ENCODE results near the gene MOCS3.

MOCS3 gene

DNA sequence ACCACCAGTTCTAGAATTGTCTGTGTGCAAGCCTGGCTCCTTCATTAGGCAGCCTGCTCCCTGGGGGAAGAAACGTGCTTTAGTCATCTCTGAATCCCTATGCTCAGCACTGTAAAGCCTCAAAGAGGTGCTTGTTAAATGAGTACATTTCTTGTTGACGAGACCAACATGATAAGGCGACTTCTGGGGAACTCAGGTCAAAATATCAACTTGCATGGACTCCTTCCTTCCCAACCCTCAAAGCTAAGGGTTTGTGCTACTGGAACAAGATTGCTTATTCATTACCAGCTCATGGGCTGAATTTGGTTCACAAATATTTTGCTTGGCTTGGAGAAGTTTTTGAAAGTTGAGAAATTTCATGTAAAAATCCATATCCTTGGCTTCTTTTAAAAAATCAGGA lies 53.7 kb downstream of the MOCS3 start:
- DNase-seq (ENCODE audit: low read depth) = no peak
